Neural progenitor cell (in vitro differentiated cells): Measurements from ENCODE around the gene TSSC4. TPM values are rescaled to one million over a fixed set of nuclear protein-coding genes. Genes with fewer than 3 reads are reported as not detected.
"Not testable (repeated sequence)": the region's sequence is repeated elsewhere in the genome, so short reads cannot be mapped to it uniquely, and the experiment has no call there.

ENCODE experiments used
- DNase-seq: peaks from one replicate; pipeline ENCODE4 v3.0.0-alpha.2; 2016; ENCODE audit warnings: low spot score
- H2AFZ ChIP-seq: fragments of 200-600 bp; sonication (generic); replicated peaks from 2 replicates; pipeline ENCODE4 v1.6.1; 2016; ENCODE audit warnings: antibody characterized with exemption
- H3F3A ChIP-seq: fragments of 200-600 bp; sonication (generic); 2 replicates; pipeline ENCODE4 v1.6.1; 2016; ENCODE audit warnings: antibody characterized with exemption, low read depth
- H3K27ac ChIP-seq: fragments of 200-600 bp; sonication (generic); 2 replicates; pipeline ENCODE4 v1.5.1; 2016; ENCODE audit warnings: mild to moderate bottlenecking
- H3K27me3 ChIP-seq: fragments of 200-600 bp; sonication (generic); 2 replicates; pipeline ENCODE4 v1.6.1; 2016; ENCODE audit warnings: mild to moderate bottlenecking, moderate library complexity
- H3K36me3 ChIP-seq: fragments of 200-600 bp; sonication (generic); 2 replicates; pipeline ENCODE4 v1.5.1; 2016
- H3K4me1 ChIP-seq: fragments of 200-600 bp; sonication (generic); 2 replicates; pipeline ENCODE4 v1.6.1; 2016; ENCODE audit warnings: mixed run types
- H3K4me2 ChIP-seq: fragments of 200-600 bp; sonication (generic); 2 replicates; pipeline ENCODE4 v1.6.1; 2016
- H3K4me3 ChIP-seq: fragments of 200-600 bp; sonication (generic); 2 replicates; pipeline ENCODE4 v1.5.1; 2016
- H3K79me2 ChIP-seq: fragments of 200-600 bp; sonication (generic); 2 replicates; pipeline ENCODE4 v1.6.1; 2016; ENCODE audit warnings: low read depth
- H3K9ac ChIP-seq: fragments of 200-600 bp; sonication (generic); 2 replicates; pipeline ENCODE4 v1.6.1; 2016
- H3K9me3 ChIP-seq: fragments of 200-600 bp; sonication (generic); 2 replicates; pipeline ENCODE4 v1.5.1; 2016; ENCODE audit warnings: low read depth
- H4K20me1 ChIP-seq: fragments of 200-600 bp; sonication (generic); 2 replicates; pipeline ENCODE4 v1.6.1; 2016; ENCODE audit warnings: low read depth
- H3K27ac Mint-ChIP-seq: 3 replicates; pipeline ENCODE4 v1.8.0; 2021; ENCODE audit warnings: mixed read lengths
- H3K27me3 Mint-ChIP-seq: 2 replicates; pipeline ENCODE4 v1.8.0; 2022; ENCODE audit warnings: low read depth, mild to moderate bottlenecking, inconsistent platforms, moderate library complexity, mixed read lengths; ENCODE audit not compliant: insufficient read depth
- H3K36me3 Mint-ChIP-seq: 3 replicates; pipeline ENCODE4 v1.8.0; 2021; ENCODE audit warnings: mixed read lengths
- H3K4me1 Mint-ChIP-seq: 3 replicates; pipeline ENCODE4 v1.8.0; 2021; ENCODE audit warnings: mixed read lengths
- H3K4me3 Mint-ChIP-seq: 3 replicates; pipeline ENCODE4 v1.8.0; 2021; ENCODE audit warnings: mild to moderate bottlenecking, moderate library complexity, mixed read lengths
- H3K9me3 Mint-ChIP-seq: 3 replicates; pipeline ENCODE4 v1.8.0; 2020; ENCODE audit warnings: mixed read lengths
- CTCF ChIP-seq: fragments of 200-600 bp; sonication (generic); IDR thresholded peaks from 2 replicates; pipeline ENCODE4 v1.5.1; 2017; ENCODE audit warnings: antibody characterized with exemption, mild to moderate bottlenecking
- EZH2 ChIP-seq: fragments of 200-600 bp; sonication (generic); IDR thresholded peaks from 2 replicates; pipeline ENCODE4 v1.6.1; 2017; ENCODE audit warnings: antibody characterized with exemption, mild to moderate bottlenecking, moderate library complexity
- EZH2phosphoT487 ChIP-seq: fragments of 200-600 bp; sonication (generic); IDR thresholded peaks from 2 replicates; pipeline ENCODE4 v1.6.1; 2017; ENCODE audit warnings: antibody characterized with exemption
- total RNA-seq: library from RNA; depleted of rRNA; stranded (reverse); fragments of >200 nt; gene quantifications from 2 replicates; pipeline ENCODE4 v1.2.3, GENCODE V29; 2015; ENCODE audit warnings: low replicate concordance

TSSC4 gene
- total RNA-seq, 1 donor from 2014 or later: 11.1 TPM

GRCh38 chr11:2355000-2355644, 45.4 kb upstream of the TSSC4 start:
- no peak for TF ChIP-seq EZH2
- no peak for TF ChIP-seq EZH2phosphoT487
- TF ChIP-seq CTCF: no peak

GRCh38 chr11:2357246-2357645, 43.3 kb upstream of the TSSC4 start:
- H3K9me3 Mint-ChIP-seq: peaks cover 4% of the 10 kb centered on the region
- Histone ChIP-seq H3K4me1 (no peaks in the 10 kb centered on the region), H3K27me3 (no peaks in the 10 kb centered on the region), H3K36me3 (no peaks in the 10 kb centered on the region), H2AFZ (no peak overlapping the region), H3K27ac (no peak overlapping the region), H3K4me2 (no peak overlapping the region), H3K4me3 (no peak overlapping the region), H4K20me1 (no peaks in the 10 kb centered on the region), H3F3A (no peaks in the 10 kb centered on the region), H3K9me3 (no peaks in the 10 kb centered on the region), H3K9ac (no peak overlapping the region), H3K79me2 (no peaks in the 10 kb centered on the region)
- no peaks in the 10 kb centered on the region for H3K4me1 Mint-ChIP-seq
- DNase-seq: no peak
- H3K27me3 Mint-ChIP-seq: peaks cover 4% of the 10 kb centered on the region
- TF ChIP-seq EZH2phosphoT487: no peak
- H3K27ac Mint-ChIP-seq: no peak overlapping the region
- no peak overlapping the region for H3K4me3 Mint-ChIP-seq
- no peaks in the 10 kb centered on the region for H3K36me3 Mint-ChIP-seq

More at GRCh38 chr11:2355000-2355644, 45.4 kb upstream of the TSSC4 start:
- peaks cover 8% of the 10 kb centered on the region for H3K9me3 Mint-ChIP-seq
- no peaks in the 10 kb centered on the region for H3F3A ChIP-seq
- no peak overlapping the region for H3K27ac ChIP-seq
- H3K4me2 ChIP-seq: no peak overlapping the region
- H4K20me1 ChIP-seq: no peaks in the 10 kb centered on the region
- peaks cover 9% of the 10 kb centered on the region for H3K27me3 Mint-ChIP-seq
- H3K36me3 Mint-ChIP-seq: no peaks in the 10 kb centered on the region
- no peaks in the 10 kb centered on the region for H3K36me3 ChIP-seq
- DNase-seq: no peak
- no peak overlapping the region for H2AFZ ChIP-seq
- no peaks in the 10 kb centered on the region for H3K9me3 ChIP-seq
- H3K4me3 ChIP-seq: no peak overlapping the region
- H3K27ac Mint-ChIP-seq: no peak overlapping the region
- no peaks in the 10 kb centered on the region for H3K4me1 ChIP-seq
- H3K4me1 Mint-ChIP-seq: no peaks in the 10 kb centered on the region
- H3K79me2 ChIP-seq: no peaks in the 10 kb centered on the region
- H3K4me3 Mint-ChIP-seq: no peak overlapping the region
- H3K9ac ChIP-seq: no peak overlapping the region
- H3K27me3 ChIP-seq: no peaks in the 10 kb centered on the region

GRCh38 chr11:2357651-2358050, 42.9 kb upstream of the TSSC4 start:
- H3F3A ChIP-seq, H3K9me3 ChIP-seq, H3K27ac ChIP-seq, H3K36me3 ChIP-seq, H3K4me2 ChIP-seq, H3K4me1 ChIP-seq, H2AFZ ChIP-seq, DNase-seq, H3K27ac Mint-ChIP-seq, H3K4me3 Mint-ChIP-seq, H3K9me3 Mint-ChIP-seq, H3K36me3 Mint-ChIP-seq, H3K27me3 ChIP-seq, H3K4me3 ChIP-seq, H3K79me2 ChIP-seq, H3K9ac ChIP-seq, H3K4me1 Mint-ChIP-seq, H3K27me3 Mint-ChIP-seq, H4K20me1 ChIP-seq: not testable (repeated sequence)

GRCh38 chr11:2358754-2359442, 41.7 kb upstream of the TSSC4 start:
- H3K27ac Mint-ChIP-seq: no peak overlapping the region
- no peak for DNase-seq

More at GRCh38 chr11:2358754-2359442, 41.7 kb upstream of the TSSC4 start:
- H3K4me1 Mint-ChIP-seq: peaks cover 2% of the 10 kb centered on the region
- H3K9ac ChIP-seq: no peak overlapping the region
- H3K9me3 Mint-ChIP-seq: peaks cover 2% of the 10 kb centered on the region
- no peaks in the 10 kb centered on the region for H3K36me3 ChIP-seq
- no peaks in the 10 kb centered on the region for H3K79me2 ChIP-seq
- H3K4me1 ChIP-seq: no peaks in the 10 kb centered on the region
- H3K27ac ChIP-seq: no peak overlapping the region
- no peaks in the 10 kb centered on the region for H3K27me3 ChIP-seq
- H3K4me3 ChIP-seq: no peak overlapping the region
- no peak overlapping the region for H2AFZ ChIP-seq
- H3K27me3 Mint-ChIP-seq: peaks cover 4% of the 10 kb centered on the region
- no peaks in the 10 kb centered on the region for H3F3A ChIP-seq
- TF ChIP-seq EZH2: no peak
- TF ChIP-seq CTCF: no peak
- TF ChIP-seq EZH2phosphoT487: no peak
- no peak overlapping the region for H3K4me2 ChIP-seq
- no peak overlapping the region for H3K4me3 Mint-ChIP-seq
- no peaks in the 10 kb centered on the region for H4K20me1 ChIP-seq
- no peaks in the 10 kb centered on the region for H3K36me3 Mint-ChIP-seq
- no peaks in the 10 kb centered on the region for H3K9me3 ChIP-seq
